ENCODE measurements around the gene LIMA1. TPM values are rescaled to one million over a fixed set of nuclear protein-coding genes. Genes with fewer than 3 reads are reported as not detected.
A peak's percentile ranks its signal among the peaks of the same experiment; 100 is the strongest.

Gene LIMA1
- total RNA-seq, 3 donors from 2014 or later: 128 to 162 (median 156) TPM

GRCh38 chr12:50211392-50212070 is 71.8 kb downstream of the LIMA1 start:
- intact Hi-C loops (cut with DNase I; ENCODE audit: low total_unique reads): no loop called here
- TF ChIP-seq CTCF (IDR thresholded peaks at IDR 0.05) (no peak), POLR2AphosphoS5 (IDR thresholded peaks at IDR 0.05) (no peak), POLR2A (IDR thresholded peaks at IDR 0.05) (no peak)

GRCh38 chr12:50207424-50207823 is 75.9 kb downstream of the LIMA1 start:
- H3K36me3 ChIP-seq: no peaks in the 10 kb centered on the region
- no peak for TF ChIP-seq POLR2AphosphoS5 (IDR thresholded peaks at IDR 0.05)
- no peak for TF ChIP-seq CTCF (IDR thresholded peaks at IDR 0.05)
- TF ChIP-seq POLR2A (IDR thresholded peaks at IDR 0.05): no peak
- intact Hi-C loops (cut with DNase I; ENCODE audit: low total_unique reads): no loop called here
- H3K9me3 ChIP-seq: no peaks in the 10 kb centered on the region
- no peak for DNase-seq (ENCODE audit: low spot score in 2 of 2)
- H3K4me1 ChIP-seq: peaks cover 0 to 6% of the 10 kb centered on the region in 2 donors
- H3K27ac ChIP-seq: no peak overlapping the region
- no peak overlapping the region for H3K4me3 ChIP-seq
- no peaks in the 10 kb centered on the region for H3K27me3 ChIP-seq

More at GRCh38 chr12:50211392-50212070, 71.8 kb downstream of the LIMA1 start:
- H3K4me1 ChIP-seq: peaks cover 5 to 6% of the 10 kb centered on the region in 2 donors
- H3K27ac ChIP-seq: peak overlapping the region; percentile 20 to 74
- no peaks in the 10 kb centered on the region for H3K9me3 ChIP-seq
- DNase-seq (ENCODE audit: low spot score in 2 of 2): no peak
- no peaks in the 10 kb centered on the region for H3K36me3 ChIP-seq
- no peaks in the 10 kb centered on the region for H3K27me3 ChIP-seq
- H3K4me3 ChIP-seq: no peak overlapping the region

DNA sequence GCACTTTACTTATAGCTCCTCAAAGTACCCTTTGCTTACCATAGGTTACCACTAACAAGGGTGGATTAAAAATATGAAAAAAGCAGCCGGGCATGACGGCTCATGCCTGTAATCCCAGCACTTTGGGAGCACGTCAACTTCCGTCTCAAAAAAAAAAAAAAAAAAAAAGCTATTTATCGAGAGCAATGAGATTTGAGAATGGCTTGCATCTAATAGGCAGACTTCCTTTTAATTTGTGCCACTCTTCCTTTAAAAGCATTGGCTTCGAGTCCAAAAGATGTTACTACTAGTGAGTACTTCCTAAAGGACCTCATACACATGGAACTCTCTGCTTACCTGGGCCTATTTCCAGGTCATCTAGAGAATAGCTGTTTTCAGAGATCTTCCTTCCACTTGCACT is 77.7 kb downstream of the LIMA1 start:
- TF ChIP-seq CTCF (IDR thresholded peaks at IDR 0.05): no peak
- TF ChIP-seq POLR2A (IDR thresholded peaks at IDR 0.05): no peak
- TF ChIP-seq POLR2AphosphoS5 (IDR thresholded peaks at IDR 0.05): no peak
- Histone ChIP-seq H3K9me3 (no peaks in the 10 kb centered on the region), H3K27me3 (no peaks in the 10 kb centered on the region), H3K4me3 (no peak overlapping the region), H3K36me3 (no peaks in the 10 kb centered on the region), H3K27ac (peak overlapping the region in 1 of 2 donors; percentile 60), H3K4me1 (no peaks in the 10 kb centered on the region)
- DNase-seq (ENCODE audit: low spot score in 2 of 2): no peak
- intact Hi-C loops (cut with DNase I; ENCODE audit: low total_unique reads): no loop called here

DNA sequence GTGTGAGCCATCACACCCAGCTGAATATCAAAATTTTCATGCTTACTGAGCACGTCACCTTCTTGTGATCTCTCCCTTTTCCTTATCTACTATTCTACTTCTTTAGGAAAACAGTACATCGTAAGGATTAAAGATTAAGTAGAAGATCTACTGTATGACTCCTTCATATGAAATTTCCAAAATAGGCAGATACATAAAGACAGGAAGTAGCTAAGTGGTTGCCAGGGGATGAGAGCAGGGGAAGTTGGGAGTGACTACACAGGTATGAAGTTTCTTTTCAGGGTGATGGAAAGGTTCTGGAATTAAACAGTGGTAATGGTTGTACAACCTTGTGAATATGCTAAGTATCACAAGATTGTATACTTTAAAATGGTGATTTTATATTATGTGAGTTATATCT is 79.6 kb downstream of the LIMA1 start:
- Histone ChIP-seq H3K36me3 (no peaks in the 10 kb centered on the region), H3K4me1 (no peaks in the 10 kb centered on the region), H3K27ac (peak overlapping the region; percentile 74 to 82), H3K4me3 (no peak overlapping the region), H3K9me3 (no peaks in the 10 kb centered on the region), H3K27me3 (no peaks in the 10 kb centered on the region)
- no peak for TF ChIP-seq POLR2AphosphoS5 (IDR thresholded peaks at IDR 0.05)
- no peak for TF ChIP-seq CTCF (IDR thresholded peaks at IDR 0.05)
- TF ChIP-seq POLR2A (IDR thresholded peaks at IDR 0.05): no peak
- no peak for DNase-seq (ENCODE audit: low spot score in 2 of 2)
- intact Hi-C loops (cut with DNase I; ENCODE audit: low total_unique reads): no loop called here

- no peak overlapping the region for H3K4me3 ChIP-seq
- TF ChIP-seq CTCF (IDR thresholded peaks at IDR 0.05) (peak in 1 of 3 donors; percentile 11), POLR2A (IDR thresholded peaks at IDR 0.05) (no peak), POLR2AphosphoS5 (IDR thresholded peaks at IDR 0.05) (peak in 1 of 3 donors; percentile 60)
- H3K4me1 ChIP-seq: no peaks in the 10 kb centered on the region
- H3K27me3 ChIP-seq: no peaks in the 10 kb centered on the region
- DNase-seq (ENCODE audit: low spot score in 2 of 2): no peak
- no peaks in the 10 kb centered on the region for H3K9me3 ChIP-seq
- intact Hi-C loops (cut with DNase I; ENCODE audit: low total_unique reads): no loop called here
- no peaks in the 10 kb centered on the region for H3K36me3 ChIP-seq
- H3K27ac ChIP-seq: peak overlapping the region; percentile 79 to 82
Measured at GRCh38 chr12:50201987-50202521, 81.3 kb downstream of the LIMA1 start.
